ENCODE results near the gene SCN10A.
A peak's percentile ranks its signal among the peaks of the same experiment; 100 is the strongest.

The SCN10A gene

DNA sequence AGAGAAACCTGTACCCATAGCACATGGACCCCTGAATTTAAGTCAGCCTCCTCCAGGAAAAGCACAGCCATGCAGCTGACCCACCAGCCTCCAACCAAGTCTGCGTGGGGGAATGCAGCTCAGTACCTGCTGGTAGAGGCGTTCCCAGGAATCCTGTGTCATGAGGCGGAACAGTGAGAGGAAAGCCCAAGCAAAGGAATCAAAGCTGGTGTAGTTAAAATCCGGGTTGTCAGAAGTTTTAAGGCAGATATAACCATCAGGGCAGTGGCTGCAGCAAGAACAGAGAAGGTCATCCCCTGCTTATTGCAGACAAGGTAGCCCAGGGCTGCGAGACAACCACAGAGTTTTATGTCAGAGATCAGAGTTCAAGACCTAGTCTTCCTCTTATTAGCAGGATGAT, 59.1 kb downstream of the SCN10A start:
- DNase-seq (ENCODE audit: low read depth): no peak
- TF ChIP-seq, protein P1, sequence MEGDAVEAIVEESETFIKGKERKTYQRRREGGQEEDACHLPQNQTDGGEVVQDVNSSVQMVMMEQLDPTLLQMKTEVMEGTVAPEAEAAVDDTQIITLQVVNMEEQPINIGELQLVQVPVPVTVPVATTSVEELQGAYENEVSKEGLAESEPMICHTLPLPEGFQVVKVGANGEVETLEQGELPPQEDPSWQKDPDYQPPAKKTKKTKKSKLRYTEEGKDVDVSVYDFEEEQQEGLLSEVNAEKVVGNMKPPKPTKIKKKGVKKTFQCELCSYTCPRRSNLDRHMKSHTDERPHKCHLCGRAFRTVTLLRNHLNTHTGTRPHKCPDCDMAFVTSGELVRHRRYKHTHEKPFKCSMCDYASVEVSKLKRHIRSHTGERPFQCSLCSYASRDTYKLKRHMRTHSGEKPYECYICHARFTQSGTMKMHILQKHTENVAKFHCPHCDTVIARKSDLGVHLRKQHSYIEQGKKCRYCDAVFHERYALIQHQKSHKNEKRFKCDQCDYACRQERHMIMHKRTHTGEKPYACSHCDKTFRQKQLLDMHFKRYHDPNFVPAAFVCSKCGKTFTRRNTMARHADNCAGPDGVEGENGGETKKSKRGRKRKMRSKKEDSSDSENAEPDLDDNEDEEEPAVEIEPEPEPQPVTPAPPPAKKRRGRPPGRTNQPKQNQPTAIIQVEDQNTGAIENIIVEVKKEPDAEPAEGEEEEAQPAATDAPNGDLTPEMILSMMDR (conservative IDR thresholded peaks at IDR 0.05; ENCODE audit: low read depth, low read length): no peak
- H3K4me3 ChIP-seq (ENCODE audit: low read length): no peak overlapping the region

DNA sequence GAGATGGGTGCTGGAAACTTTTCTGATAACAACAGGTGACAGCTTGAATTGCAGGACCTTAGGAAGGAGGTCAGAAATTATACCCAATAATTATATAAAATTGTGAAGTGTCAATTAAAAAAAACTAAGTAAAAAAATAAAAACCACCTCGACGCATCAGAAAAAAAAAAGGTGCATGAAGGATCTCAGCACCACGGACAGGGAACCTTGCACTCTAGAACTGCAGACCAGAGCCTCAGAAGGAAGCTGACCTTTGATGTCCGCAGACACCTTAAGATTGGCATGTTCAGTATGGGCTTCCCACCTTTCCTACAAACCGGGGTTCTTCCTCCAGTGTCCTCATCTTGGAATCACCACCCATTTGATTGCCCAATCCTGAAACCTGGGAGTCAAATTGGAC, 60.9 kb downstream of the SCN10A start:
- TF ChIP-seq, protein P1 (conservative IDR thresholded peaks at IDR 0.05; ENCODE audit: low read depth, low read length): no peak
- DNase-seq (ENCODE audit: low read depth): no peak
- H3K4me3 ChIP-seq (ENCODE audit: low read length): no peak overlapping the region

- H3K4me3 ChIP-seq (ENCODE audit: low read length): no peak overlapping the region
- peak; percentile 42 for DNase-seq (ENCODE audit: low read depth)
- TF ChIP-seq, protein P1 (conservative IDR thresholded peaks at IDR 0.05; ENCODE audit: low read depth, low read length): no peak
Observed at GRCh38 chr3:38746641-38747040, 69.4 kb downstream of the SCN10A start.

DNA sequence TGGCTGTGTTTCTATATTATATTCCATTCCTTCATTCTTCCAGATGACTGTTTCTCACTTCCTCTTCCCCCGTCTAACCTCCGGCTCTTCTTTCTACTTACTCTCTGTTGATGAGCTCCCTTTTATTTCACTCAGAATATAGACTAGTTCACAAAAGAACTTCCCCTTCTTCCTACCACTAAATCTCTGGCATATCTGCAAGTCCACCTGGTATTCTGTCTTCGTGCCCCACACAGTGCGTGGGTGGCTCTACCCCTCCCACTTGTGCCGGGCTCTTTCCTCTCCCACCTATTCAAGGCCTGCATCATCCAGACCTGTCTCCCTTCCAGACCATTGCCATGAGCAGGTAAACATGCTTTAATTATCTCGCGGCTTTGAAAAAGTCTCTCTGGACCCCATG, 73.0 kb downstream of the SCN10A start:
- TF ChIP-seq, protein P1 (conservative IDR thresholded peaks at IDR 0.05; ENCODE audit: low read depth, low read length): no peak
- DNase-seq (ENCODE audit: low read depth): no peak
- H3K4me3 ChIP-seq (ENCODE audit: low read length): no peak overlapping the region

- TF ChIP-seq, protein P1 (conservative IDR thresholded peaks at IDR 0.05; ENCODE audit: low read depth, low read length): no peak
- DNase-seq (ENCODE audit: low read depth): no peak
- no peak overlapping the region for H3K4me3 ChIP-seq (ENCODE audit: low read length)
Observed at GRCh38 chr3:38742550-38742949, 73.5 kb downstream of the SCN10A start.

- no peak overlapping the region for H3K4me3 ChIP-seq (ENCODE audit: low read length)
- DNase-seq (ENCODE audit: low read depth): no peak
- TF ChIP-seq, protein P1 (conservative IDR thresholded peaks at IDR 0.05; ENCODE audit: low read depth, low read length): no peak
Observed at GRCh38 chr3:38740537-38740936, 75.5 kb downstream of the SCN10A start.

DNA sequence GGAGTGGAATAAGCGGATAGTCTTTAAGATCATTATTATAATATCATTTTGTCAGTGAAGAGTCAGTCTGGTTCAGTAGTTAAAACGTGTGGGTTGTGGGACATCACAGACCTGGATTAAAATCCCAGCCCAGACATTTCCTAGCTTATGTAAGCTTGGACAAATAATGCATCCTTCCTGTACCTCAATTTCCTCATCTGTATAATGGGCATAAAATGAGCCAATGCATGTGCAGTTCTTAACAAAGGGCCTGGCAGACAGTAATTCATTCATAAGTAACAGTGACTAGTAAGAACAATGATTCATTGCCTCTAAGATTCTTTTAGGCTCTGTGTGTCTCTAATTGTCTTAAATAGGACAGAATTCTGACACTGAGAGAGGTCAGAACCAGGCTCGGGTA, 76.1 kb downstream of the SCN10A start:
- DNase-seq (ENCODE audit: low read depth): no peak
- H3K4me3 ChIP-seq (ENCODE audit: low read length): no peak overlapping the region
- TF ChIP-seq, protein P1 (conservative IDR thresholded peaks at IDR 0.05; ENCODE audit: low read depth, low read length): no peak
